Mesothelial cell of epicardium (in vitro differentiated cells): ENCODE measurements around the gene ROR2. TPM values are rescaled to one million over a fixed set of nuclear protein-coding genes. Genes with fewer than 3 reads are reported as not detected.
A peak's percentile ranks its signal among the peaks of the same experiment; 100 is the strongest.
"Not testable (repeated sequence)": the region's sequence is repeated elsewhere in the genome, so short reads cannot be mapped to it uniquely, and the experiment has no call there.

Experiments used
- DNase-seq, 2 experiments: peaks; one replicate each; pipeline ENCODE4 v3.0.0; 2021; ENCODE audit warnings: low spot score in 2 of 2; ENCODE audit not compliant: unreplicated experiment in 2 of 2
- H3K27ac Mint-ChIP-seq: 2 replicates; pipeline ENCODE4 v1.8.0; 2021; ENCODE audit warnings: mixed read lengths
- H3K27me3 Mint-ChIP-seq: 2 replicates; pipeline ENCODE4 v1.8.0; 2021; ENCODE audit warnings: low read depth, mixed read lengths
- H3K36me3 Mint-ChIP-seq: 2 replicates; pipeline ENCODE4 v1.8.0; 2021; ENCODE audit warnings: mixed read lengths
- H3K4me1 Mint-ChIP-seq: 2 replicates; pipeline ENCODE4 v1.8.0; 2021; ENCODE audit warnings: mixed read lengths
- H3K4me3 Mint-ChIP-seq: 2 replicates; pipeline ENCODE4 v1.8.0; 2021; ENCODE audit warnings: mild to moderate bottlenecking, moderate library complexity, mixed read lengths
- H3K9me3 Mint-ChIP-seq: 2 replicates; pipeline ENCODE4 v1.8.0; 2021; ENCODE audit warnings: mixed read lengths
- total RNA-seq: library from RNA; stranded (reverse); gene quantifications from 3 replicates; pipeline ENCODE4 v1.2.1, GENCODE V29; 2021
- TF ChIP-seq, protein P1 (sequence below): fragments of 200-600 bp; sonication (generic); IDR thresholded peaks from one replicate; pipeline ENCODE4 v1.5.0; 2021; ENCODE audit warnings: antibody characterized with exemption; ENCODE audit not compliant: unreplicated experiment

Gene ROR2
- total RNA-seq, 1 donor from 2014 or later = 41.0 TPM

DNA sequence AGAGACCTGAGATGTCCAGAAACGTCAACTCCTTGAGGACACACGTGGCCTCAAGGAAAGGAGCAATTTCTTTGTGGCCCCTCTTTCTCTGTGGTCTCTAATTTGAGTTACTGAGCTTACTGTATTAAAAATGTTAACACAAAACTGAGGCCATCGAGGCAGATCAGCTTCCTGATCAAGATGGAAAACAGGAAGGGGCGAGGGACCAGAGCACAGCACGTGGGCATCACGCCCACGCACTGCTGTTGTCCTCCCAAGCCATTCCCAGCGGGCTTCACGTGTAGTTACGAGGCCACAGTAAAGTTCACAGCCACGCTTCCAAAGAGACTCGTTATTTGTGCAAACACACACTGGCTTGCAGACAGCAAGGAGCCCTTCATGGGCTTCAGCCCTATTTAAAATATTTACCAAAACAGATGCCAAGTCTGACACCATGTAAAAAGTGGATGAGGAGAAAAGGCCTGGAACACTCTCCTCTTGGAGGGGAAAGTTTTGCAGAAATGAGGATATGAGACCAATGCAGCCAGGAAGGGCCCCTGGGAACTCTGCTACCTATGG is 149.5 kb downstream of the ROR2 start:
- Mint-ChIP-seq H3K36me3 (no peaks in the 10 kb centered on the region), H3K9me3 (no peaks in the 10 kb centered on the region), H3K4me3 (no peak overlapping the region), H3K27ac (no peak overlapping the region), H3K27me3 (no peaks in the 10 kb centered on the region), H3K4me1 (peaks cover 32% of the 10 kb centered on the region)
- TF ChIP-seq, protein P1, sequence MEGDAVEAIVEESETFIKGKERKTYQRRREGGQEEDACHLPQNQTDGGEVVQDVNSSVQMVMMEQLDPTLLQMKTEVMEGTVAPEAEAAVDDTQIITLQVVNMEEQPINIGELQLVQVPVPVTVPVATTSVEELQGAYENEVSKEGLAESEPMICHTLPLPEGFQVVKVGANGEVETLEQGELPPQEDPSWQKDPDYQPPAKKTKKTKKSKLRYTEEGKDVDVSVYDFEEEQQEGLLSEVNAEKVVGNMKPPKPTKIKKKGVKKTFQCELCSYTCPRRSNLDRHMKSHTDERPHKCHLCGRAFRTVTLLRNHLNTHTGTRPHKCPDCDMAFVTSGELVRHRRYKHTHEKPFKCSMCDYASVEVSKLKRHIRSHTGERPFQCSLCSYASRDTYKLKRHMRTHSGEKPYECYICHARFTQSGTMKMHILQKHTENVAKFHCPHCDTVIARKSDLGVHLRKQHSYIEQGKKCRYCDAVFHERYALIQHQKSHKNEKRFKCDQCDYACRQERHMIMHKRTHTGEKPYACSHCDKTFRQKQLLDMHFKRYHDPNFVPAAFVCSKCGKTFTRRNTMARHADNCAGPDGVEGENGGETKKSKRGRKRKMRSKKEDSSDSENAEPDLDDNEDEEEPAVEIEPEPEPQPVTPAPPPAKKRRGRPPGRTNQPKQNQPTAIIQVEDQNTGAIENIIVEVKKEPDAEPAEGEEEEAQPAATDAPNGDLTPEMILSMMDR = no peak
- peak in 1 of 2 experiments; percentile 27 for DNase-seq

DNA sequence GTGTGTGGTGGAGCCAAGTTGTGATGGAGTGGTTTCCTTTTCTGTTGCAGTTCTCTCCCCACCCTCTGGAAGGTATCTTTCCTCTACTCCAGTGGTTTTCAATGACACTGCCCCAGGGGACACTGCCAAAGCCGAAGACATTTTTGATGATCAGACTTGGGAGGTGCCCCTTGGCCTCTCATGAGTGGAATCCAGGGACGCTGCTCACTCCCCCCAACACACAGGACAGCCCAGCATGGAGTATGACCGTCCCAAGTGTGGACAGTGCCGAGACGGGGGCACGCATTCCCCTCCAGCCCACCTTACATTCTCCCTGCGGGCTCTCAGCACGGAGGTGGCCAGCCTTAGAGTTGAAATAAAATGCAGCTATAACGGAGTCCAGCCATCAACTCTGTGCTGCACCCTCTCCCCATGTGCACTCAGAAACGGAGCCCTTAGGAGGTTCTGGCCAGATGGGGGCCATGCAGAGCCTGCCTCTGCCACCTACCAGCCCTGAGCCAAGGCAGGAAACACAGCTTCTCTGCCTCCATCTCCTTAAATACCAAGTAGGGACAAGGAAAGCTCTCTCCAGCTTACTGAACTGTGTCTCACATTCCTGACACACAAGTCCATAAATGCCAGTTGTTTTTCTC is 150.8 kb downstream of the ROR2 start:
- Mint-ChIP-seq H3K9me3 (no peaks in the 10 kb centered on the region), H3K4me1 (peaks cover 28% of the 10 kb centered on the region), H3K27me3 (no peaks in the 10 kb centered on the region), H3K4me3 (no peak overlapping the region), H3K27ac (no peak overlapping the region), H3K36me3 (no peaks in the 10 kb centered on the region)
- peak in 1 of 2 experiments; percentile 28 for DNase-seq
- TF ChIP-seq, protein P1 = no peak

DNA sequence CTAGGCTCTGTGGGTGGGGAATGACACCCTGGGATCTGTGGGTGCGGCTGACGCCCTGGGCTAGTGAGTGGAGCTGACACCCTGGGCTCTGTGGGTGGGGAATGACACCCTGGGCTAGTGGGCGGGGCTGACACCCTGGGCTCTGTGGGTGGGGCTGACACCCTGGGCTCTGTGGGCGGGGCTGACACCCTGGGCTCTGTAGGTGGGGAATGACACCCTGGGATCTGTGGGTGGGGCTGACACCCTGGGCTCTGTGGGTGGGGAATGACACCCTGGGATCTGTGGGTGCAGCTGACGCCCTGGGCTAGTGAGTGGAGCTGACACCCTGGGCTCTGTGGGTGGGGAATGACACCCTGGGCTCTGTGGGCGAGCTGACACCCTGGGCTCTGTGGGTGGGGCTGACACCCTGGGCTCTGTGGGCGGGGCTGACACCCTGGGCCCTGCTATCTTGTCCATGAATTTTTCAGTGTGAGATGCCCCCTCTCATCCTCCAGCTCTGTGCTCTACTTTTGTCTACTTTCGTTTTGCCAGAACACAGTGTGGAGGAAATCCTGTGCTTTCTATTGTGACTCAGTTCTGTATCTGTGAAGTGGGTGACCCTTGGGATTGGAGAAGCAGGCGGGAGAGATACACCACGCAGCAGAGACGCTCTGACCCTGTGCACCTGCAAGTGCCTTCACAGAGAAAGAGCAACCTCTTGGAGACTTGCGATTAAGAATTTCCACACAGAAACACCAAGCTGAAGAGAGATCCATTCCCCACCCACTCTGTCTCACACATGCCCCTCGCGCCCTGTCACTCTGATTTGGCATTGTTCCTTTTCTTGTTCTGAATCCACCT is 151.5 kb downstream of the ROR2 start:
- H3K27me3 Mint-ChIP-seq, H3K9me3 Mint-ChIP-seq, H3K36me3 Mint-ChIP-seq, H3K27ac Mint-ChIP-seq, H3K4me3 Mint-ChIP-seq: not testable (repeated sequence)
- peaks cover 23% of the 10 kb centered on the region for H3K4me1 Mint-ChIP-seq
- peak in 1 of 2 experiments; percentile 22 for DNase-seq

- H3K36me3 Mint-ChIP-seq, H3K9me3 Mint-ChIP-seq, H3K4me3 Mint-ChIP-seq, H3K27me3 Mint-ChIP-seq, DNase-seq, H3K27ac Mint-ChIP-seq: not testable (repeated sequence)
- peaks cover 19% of the 10 kb centered on the region for H3K4me1 Mint-ChIP-seq
Measured at GRCh38 chr9:91797517-91797916, 152.5 kb downstream of the ROR2 start.

DNA sequence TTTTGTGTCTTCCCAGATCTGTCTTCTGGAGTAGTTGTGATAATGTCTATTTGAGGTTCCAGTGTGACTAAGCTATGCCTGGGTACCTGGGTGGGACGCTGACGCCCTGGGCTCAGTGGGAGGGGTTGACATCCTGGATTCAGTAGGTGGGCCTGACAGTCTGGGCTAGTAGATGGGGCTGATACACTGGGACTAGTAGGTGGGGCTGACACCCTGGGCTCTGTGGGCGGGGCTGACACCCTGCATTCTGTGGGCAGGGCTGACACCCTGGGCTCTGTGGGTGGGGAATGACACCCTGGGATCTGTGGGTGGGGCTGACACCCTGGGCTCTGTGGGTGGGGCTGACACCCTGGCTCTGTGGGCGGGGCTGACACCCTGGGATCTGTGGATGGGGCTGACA is 153.5 kb downstream of the ROR2 start:
- H3K36me3 Mint-ChIP-seq, H3K27ac Mint-ChIP-seq, H3K9me3 Mint-ChIP-seq, H3K4me3 Mint-ChIP-seq, H3K27me3 Mint-ChIP-seq: not testable (repeated sequence)
- peaks cover 19% of the 10 kb centered on the region for H3K4me1 Mint-ChIP-seq
- peak in 1 of 2 experiments; percentile 26 for DNase-seq

DNA sequence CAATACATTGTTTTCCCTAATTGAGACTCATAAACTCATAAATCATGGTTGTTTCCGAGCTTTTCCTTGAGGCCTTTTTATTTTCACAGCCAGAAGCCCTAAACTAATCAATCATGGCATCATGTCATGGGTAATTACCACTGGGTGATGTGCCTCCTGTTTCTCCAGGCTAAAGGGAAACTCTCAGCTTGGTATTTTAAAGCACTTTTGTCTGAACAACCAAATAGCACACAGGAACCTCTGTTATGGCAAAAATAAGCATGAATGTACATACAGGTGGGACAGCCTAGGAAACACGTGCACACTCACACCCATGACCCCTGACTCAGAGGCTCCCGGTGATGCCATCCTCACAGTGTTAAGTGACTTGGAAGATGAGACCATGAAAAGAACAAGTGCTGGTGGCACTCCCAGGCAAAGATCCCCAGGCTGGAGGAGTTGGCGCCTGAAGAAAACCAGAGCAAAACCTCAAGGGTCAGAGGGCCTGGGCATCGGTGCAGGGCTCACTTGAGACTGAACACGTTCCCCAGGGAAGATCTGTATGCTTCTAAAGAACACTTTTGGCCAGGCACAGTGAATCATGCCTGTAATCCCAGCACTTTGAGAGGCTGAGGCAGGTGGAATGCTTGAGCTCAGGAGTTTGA is 154.3 kb downstream of the ROR2 start:
- H3K4me1 Mint-ChIP-seq = peaks cover 17% of the 10 kb centered on the region
- H3K27me3 Mint-ChIP-seq = no peaks in the 10 kb centered on the region
- DNase-seq = peak in 1 of 2 experiments; percentile 22
- no peaks in the 10 kb centered on the region for H3K36me3 Mint-ChIP-seq
- no peaks in the 10 kb centered on the region for H3K9me3 Mint-ChIP-seq
- H3K4me3 Mint-ChIP-seq = no peak overlapping the region
- H3K27ac Mint-ChIP-seq = no peak overlapping the region
- TF ChIP-seq, protein P1 = no peak

DNA sequence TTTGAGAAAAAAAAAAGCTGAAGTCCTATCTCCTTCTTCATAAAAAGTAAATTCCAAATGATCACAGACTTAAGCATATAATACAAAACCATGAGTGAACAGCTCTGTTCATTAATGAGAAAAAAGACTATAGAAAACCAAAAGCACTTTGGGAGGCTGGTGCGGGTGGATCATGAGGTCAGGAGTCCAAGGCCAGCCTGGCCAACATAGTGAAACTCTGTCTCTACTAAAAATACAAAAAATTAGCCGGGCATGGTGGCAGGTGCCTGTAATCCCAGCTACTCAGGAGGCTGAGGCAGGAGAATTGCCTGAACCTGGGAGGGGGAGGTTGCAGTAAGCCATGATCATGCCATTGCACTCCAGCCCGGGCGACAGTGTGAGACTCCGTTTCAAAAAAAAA is 156.7 kb downstream of the ROR2 start:
- H3K4me1 Mint-ChIP-seq = peaks cover 11% of the 10 kb centered on the region
- DNase-seq = peak in 1 of 2 experiments; percentile 13
- H3K36me3 Mint-ChIP-seq, H3K27me3 Mint-ChIP-seq, H3K4me3 Mint-ChIP-seq, H3K9me3 Mint-ChIP-seq, H3K27ac Mint-ChIP-seq: not testable (repeated sequence)
